Activated T-helper 17 cell treated with anti-CD3 and anti-CD28 coated beads, Interleukin-2, amount 50 U/mL, for 72 hours (primary cell): ENCODE measurements around the gene PSMD10. TPM values are rescaled to one million over a fixed set of nuclear protein-coding genes. Genes with fewer than 3 reads are reported as not detected.
A peak's percentile ranks its signal among the peaks of the same experiment; 100 is the strongest.

Experiments
- ATAC-seq: fragments of 150-1000 bp; cut with Tn5 transposase; replicated peaks from 2 replicates; pipeline ENCODE4 v1.10.0; 2021; ENCODE audit warnings: mild to moderate bottlenecking, moderate library complexity
- H3K27ac Mint-ChIP-seq: one replicate; pipeline ENCODE4 v1.8.0; 2022; ENCODE audit warnings: mixed read lengths
- H3K27me3 Mint-ChIP-seq: one replicate; pipeline ENCODE4 v1.8.0; 2022; ENCODE audit warnings: mixed read lengths
- H3K36me3 Mint-ChIP-seq: one replicate; pipeline ENCODE4 v1.8.0; 2022; ENCODE audit warnings: low read depth, mild to moderate bottlenecking, mixed read lengths
- H3K4me1 Mint-ChIP-seq: one replicate; pipeline ENCODE4 v1.8.0; 2022; ENCODE audit warnings: mixed read lengths
- H3K4me3 Mint-ChIP-seq: one replicate; pipeline ENCODE4 v1.8.0; 2022; ENCODE audit warnings: mild to moderate bottlenecking, mixed read lengths
- H3K9me3 Mint-ChIP-seq: one replicate; pipeline ENCODE4 v1.8.0; 2022; ENCODE audit warnings: mixed read lengths
- total RNA-seq, 2 donors: library from RNA; stranded (reverse); gene quantifications; one replicate each; pipeline ENCODE4 v1.2.3, GENCODE V29; 2022

Gene PSMD10
- total RNA-seq, 2 donors from 2014 or later = 39.3 to 43.4 TPM

DNA sequence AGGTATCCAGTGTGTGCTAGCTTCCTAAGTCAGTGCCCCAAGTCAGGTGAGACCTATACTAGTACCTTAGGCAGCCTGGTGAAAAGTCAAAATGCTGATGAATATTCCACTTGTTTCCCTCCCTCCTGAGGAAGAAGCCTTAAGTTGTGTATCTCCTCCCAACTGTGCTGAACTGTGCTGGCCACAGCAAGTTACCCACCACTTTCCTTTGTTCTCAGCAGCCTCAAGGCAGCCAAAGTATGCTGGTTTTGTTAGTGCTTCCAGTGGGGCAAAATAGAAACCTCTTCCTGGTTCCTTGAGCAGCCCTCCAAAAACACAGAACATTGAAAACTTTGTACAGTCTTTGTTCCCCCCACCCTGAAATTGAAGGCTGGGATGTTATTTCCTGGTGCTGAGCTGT, 14.1 kb upstream of the PSMD10 start:
- H3K27ac Mint-ChIP-seq = no peak overlapping the region
- H3K36me3 Mint-ChIP-seq = no peaks in the 10 kb centered on the region
- H3K4me1 Mint-ChIP-seq = no peaks in the 10 kb centered on the region
- H3K27me3 Mint-ChIP-seq = no peaks in the 10 kb centered on the region
- H3K4me3 Mint-ChIP-seq = no peak overlapping the region
- H3K9me3 Mint-ChIP-seq = no peaks in the 10 kb centered on the region
- ATAC-seq = no peak

DNA sequence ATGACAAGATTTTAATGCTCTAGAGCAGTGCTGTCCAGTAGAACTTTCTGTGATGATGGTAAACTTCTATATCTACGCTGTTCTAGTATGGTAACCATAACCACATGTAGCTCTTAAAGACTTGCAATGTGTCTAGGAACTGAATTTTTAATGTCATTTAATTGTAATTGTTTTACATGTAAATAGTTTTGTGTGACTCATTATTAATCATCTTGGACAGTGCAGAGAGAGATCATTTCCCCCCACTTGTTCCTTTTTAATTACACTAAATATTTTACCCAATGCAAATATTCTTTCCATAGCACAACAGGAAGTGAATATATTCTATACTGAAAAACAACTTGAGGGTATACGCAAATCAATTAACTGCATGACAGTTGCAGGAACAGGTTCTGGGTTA, 6.0 kb upstream of the PSMD10 start:
- no peak for ATAC-seq
- Mint-ChIP-seq H3K36me3 (no peaks in the 10 kb centered on the region), H3K9me3 (no peaks in the 10 kb centered on the region), H3K4me1 (no peaks in the 10 kb centered on the region), H3K27me3 (no peaks in the 10 kb centered on the region), H3K4me3 (no peak overlapping the region), H3K27ac (no peak overlapping the region)

DNA sequence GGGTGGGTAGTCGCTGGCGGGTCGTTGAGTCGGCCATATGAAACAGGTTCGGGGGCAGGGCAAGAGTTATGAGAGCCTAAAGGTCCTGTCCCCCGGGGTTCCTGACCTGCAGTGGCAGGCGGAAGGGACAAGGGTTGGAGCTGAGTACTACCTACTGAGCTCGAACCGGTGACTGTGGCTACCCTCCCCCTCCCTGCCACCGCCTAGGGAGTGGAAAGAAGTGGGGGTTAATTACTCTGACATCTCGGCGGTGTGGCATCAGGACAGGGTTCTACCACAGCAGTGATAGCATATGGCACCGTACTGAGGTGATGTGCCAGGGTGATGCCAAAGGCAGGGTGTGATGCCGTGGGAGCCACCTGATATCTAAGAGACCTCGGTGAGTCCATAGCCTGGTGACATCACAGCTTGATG, 543 bp upstream of the PSMD10 start:
- no peak overlapping the region for H3K4me3 Mint-ChIP-seq
- H3K9me3 Mint-ChIP-seq = no peaks in the 10 kb centered on the region
- peaks cover 17% of the 10 kb centered on the region for H3K36me3 Mint-ChIP-seq
- no peaks in the 10 kb centered on the region for H3K4me1 Mint-ChIP-seq
- peak; percentile 33 for ATAC-seq
- no peak overlapping the region for H3K27ac Mint-ChIP-seq
- H3K27me3 Mint-ChIP-seq = no peaks in the 10 kb centered on the region

DNA sequence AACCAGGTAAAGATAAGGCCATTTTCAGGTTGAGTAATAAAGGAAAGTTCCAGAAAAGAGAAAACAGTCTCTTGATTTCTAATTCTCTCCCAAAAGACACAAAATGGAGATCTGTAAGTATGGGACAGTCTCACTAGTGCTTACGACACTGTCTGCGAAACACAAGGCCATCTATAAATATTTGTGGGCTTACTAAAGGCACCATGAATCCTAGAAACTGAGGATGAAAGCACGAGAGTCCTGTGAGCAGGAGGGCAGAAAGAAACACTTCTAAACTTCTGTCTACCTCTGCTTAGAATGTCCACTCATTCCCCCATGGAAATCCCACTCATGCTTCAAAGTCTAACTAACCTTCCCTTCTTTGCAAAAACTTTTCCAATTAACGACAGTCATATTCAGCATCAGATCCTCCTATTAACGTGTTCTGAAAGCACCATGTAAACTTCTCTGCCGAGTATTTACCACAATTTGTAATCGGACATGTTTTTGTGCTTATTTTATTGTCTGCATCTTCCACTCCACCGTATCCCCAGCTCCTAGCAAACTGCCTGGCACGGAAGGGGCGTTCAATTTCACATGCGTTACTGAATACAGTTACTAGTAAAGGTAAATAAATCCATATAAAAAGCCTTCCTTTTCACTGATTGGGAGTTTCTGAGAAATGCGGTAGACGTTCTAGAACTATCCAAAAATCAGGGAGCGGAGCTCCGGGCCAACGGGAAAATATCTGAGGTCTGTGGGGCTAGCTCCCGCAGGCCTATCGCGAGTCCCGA, 665 bp downstream of the PSMD10 start:
- Mint-ChIP-seq H3K27me3 (no peaks in the 10 kb centered on the region), H3K36me3 (peaks cover 29% of the 10 kb centered on the region), H3K4me1 (no peaks in the 10 kb centered on the region), H3K4me3 (no peak overlapping the region), H3K27ac (no peak overlapping the region), H3K9me3 (no peaks in the 10 kb centered on the region)
- ATAC-seq = no peak

DNA sequence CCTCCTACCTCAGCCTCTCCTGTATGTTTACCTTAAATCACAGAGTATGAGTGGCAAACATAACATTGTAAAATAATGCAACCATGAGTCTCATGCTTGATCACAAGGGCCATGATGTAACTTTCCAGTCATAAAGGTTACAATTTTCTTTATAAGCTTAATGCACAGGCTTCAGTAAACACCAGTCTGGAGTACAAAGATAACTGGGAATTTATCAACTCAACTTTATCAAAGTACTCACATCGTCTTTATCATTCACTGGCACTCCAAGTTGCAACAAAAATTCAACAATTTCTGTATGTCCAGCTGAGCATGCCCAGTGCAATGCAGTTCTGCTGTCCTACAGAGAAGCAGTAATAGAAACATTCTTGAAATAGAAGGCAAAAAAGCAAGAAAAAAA, 2.8 kb downstream of the PSMD10 start:
- H3K4me3 Mint-ChIP-seq = peak overlapping the region; percentile 37

DNA sequence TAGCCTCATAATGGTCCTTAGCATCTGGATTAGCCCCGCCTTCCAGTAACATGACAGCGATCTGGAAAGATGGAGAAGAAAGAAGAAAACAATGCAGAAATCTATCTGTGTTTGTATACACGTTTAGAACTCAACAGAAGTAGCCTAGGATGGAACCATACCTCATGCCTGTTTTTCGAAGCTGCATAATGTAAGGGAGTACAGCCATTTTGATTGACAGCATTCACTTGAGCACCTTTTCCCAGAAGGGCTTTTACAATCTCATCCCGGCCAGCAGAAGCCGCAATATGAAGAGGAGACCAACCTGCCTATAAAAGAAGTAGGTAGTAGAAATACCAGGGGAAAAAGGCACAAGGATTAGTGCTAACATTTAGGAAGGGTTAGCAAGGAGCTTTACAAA, 3.5 kb downstream of the PSMD10 start:
- peaks cover 48% of the 10 kb centered on the region for H3K36me3 Mint-ChIP-seq
- no peak for ATAC-seq
- no peaks in the 10 kb centered on the region for H3K27me3 Mint-ChIP-seq
- no peak overlapping the region for H3K4me3 Mint-ChIP-seq
- no peaks in the 10 kb centered on the region for H3K4me1 Mint-ChIP-seq
- no peaks in the 10 kb centered on the region for H3K9me3 Mint-ChIP-seq
- H3K27ac Mint-ChIP-seq = no peak overlapping the region

More for the DNA sequence above, 2.8 kb downstream of the PSMD10 start:
- H3K27ac Mint-ChIP-seq = peak overlapping the region; percentile 36
- H3K36me3 Mint-ChIP-seq = peaks cover 46% of the 10 kb centered on the region
- H3K4me1 Mint-ChIP-seq = no peaks in the 10 kb centered on the region
- H3K9me3 Mint-ChIP-seq = no peaks in the 10 kb centered on the region
- no peak for ATAC-seq
- H3K27me3 Mint-ChIP-seq = no peaks in the 10 kb centered on the region

DNA sequence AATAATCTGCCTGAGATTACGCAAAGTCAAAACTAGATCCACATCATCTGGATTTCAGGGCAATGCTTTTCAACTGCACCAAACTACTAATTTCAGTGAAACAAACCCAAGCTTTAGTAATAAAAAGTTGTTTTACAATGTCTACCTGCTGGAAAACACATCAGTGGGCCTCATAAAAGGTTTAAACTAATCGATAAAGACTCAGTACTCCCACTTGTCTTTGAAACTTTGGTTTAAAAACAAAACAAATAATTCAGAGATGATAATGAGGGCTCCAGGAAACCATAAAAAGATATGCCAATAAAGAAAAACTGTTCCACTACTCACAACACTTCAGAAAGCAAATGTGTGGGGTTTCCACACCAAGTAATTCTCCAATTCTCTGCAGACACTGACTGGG, 10.2 kb downstream of the PSMD10 start:
- Mint-ChIP-seq H3K4me3 (no peak overlapping the region), H3K9me3 (no peaks in the 10 kb centered on the region), H3K36me3 (peaks cover 44% of the 10 kb centered on the region), H3K4me1 (no peaks in the 10 kb centered on the region), H3K27me3 (no peaks in the 10 kb centered on the region), H3K27ac (no peak overlapping the region)
- ATAC-seq = no peak

DNA sequence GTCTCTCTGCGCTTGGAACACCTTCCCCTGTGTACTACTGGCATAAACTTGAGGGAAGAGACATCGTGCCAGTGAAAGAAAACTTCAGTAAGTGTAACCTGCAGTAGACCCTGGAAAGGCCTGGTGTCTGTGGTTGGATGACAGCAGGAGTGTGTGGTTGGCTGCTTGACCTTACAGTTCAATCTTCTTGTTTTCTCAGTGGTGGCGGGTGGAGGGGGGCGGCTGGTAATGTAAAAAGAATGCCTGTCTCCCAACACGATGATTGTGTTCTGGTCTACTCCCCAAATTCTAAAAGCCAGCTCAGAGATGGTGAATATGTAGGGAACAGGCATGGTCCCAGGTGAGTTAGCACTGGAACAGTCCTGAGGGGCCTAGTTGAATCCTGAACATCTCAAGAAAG, 18.6 kb downstream of the PSMD10 start:
- Mint-ChIP-seq H3K27ac (no peak overlapping the region), H3K36me3 (peaks cover 26% of the 10 kb centered on the region), H3K4me1 (no peaks in the 10 kb centered on the region), H3K9me3 (no peaks in the 10 kb centered on the region), H3K4me3 (no peak overlapping the region), H3K27me3 (no peaks in the 10 kb centered on the region)
- no peak for ATAC-seq

DNA sequence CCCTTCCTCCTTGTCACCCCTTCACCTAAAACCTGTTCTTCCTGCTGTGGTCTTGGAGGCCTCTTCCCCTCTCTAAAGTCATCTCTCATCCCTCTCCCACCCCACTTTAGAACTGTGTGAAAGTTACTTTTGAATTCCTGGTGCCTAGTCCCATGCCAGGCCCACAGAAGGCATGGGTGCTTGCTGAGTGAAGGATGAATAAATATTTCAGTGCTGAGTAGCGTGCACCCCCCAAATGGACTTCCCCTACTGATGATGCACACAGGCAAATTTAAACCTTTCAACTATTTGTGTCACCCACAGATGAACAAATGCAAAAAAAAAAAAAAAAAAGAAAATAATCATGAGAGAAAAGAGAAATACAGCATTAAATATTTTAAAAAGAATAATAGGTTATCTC, 19.8 kb downstream of the PSMD10 start:
- Mint-ChIP-seq H3K27ac (no peak overlapping the region), H3K4me1 (no peaks in the 10 kb centered on the region), H3K36me3 (peaks cover 15% of the 10 kb centered on the region), H3K27me3 (no peaks in the 10 kb centered on the region), H3K9me3 (no peaks in the 10 kb centered on the region), H3K4me3 (no peak overlapping the region)
- no peak for ATAC-seq

DNA sequence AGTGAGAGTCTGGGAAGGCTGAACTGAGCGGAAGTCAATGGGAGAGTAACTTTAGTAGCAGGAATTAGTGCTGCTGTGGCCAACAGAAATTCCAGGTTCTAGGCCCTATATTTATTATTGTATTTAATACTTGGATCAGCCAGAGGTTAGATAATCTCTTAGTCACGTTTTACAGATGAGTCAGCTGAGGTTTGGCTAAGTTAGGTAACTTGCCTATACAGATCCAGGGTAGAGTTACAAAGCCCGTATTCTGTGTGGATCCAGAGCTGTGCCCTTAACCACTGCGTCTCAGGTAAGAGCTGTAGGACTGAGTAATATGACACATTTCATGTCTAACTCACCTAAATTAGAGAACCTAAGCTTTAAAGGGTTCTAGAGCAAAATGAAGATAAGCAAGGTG, 20.5 kb downstream of the PSMD10 start:
- ATAC-seq = peak; percentile 50
- no peaks in the 10 kb centered on the region for H3K9me3 Mint-ChIP-seq
- no peak overlapping the region for H3K4me3 Mint-ChIP-seq
- peaks cover 14% of the 10 kb centered on the region for H3K36me3 Mint-ChIP-seq
- no peaks in the 10 kb centered on the region for H3K27me3 Mint-ChIP-seq
- no peaks in the 10 kb centered on the region for H3K4me1 Mint-ChIP-seq
- no peak overlapping the region for H3K27ac Mint-ChIP-seq

DNA sequence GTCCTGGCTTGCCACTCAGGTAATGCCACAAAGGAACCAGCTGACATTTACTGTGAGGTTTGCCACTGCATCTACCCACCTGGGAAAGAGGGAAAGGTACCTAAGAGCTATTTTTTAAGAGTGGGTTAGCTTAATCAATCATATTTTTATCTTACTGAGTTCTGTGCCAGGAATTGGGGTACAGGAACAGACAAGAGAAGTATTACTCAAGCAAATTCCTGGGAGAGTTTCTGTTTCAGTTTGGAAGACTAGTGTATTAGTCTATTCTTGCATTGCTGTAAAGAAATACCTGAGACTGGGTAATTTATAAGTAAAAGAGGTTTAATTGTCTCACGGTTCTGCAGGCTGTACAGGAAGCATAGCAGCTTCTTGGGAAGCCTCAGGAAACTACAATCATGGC, 23.2 kb downstream of the PSMD10 start:
- Mint-ChIP-seq H3K27me3 (no peaks in the 10 kb centered on the region), H3K9me3 (no peaks in the 10 kb centered on the region), H3K4me3 (no peak overlapping the region), H3K36me3 (peaks cover 8% of the 10 kb centered on the region), H3K27ac (no peak overlapping the region), H3K4me1 (no peaks in the 10 kb centered on the region)
- no peak for ATAC-seq

DNA sequence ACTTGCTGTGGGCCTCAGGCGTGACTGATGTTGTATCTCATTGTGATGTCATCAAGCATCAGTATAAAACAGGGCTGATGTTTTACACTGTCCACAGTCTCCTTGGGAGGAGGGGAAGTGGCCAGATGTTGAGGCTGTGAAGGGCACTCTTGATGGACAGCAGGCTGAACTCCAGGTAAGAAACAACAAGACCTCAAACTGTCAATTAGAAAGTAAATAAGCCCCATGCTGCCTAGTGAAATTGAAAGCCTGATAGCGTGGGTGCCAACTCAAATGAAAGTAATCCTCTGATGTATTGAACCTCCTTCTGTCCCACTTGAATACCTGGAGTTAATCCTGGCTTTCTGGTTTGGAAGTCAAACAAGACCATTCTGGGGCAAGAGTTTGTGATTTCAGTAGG, 26.7 kb downstream of the PSMD10 start:
- Mint-ChIP-seq H3K27ac (no peak overlapping the region), H3K4me1 (no peaks in the 10 kb centered on the region), H3K27me3 (no peaks in the 10 kb centered on the region), H3K9me3 (no peaks in the 10 kb centered on the region), H3K4me3 (no peak overlapping the region), H3K36me3 (peaks cover 11% of the 10 kb centered on the region)
- peak; percentile 28 for ATAC-seq

DNA sequence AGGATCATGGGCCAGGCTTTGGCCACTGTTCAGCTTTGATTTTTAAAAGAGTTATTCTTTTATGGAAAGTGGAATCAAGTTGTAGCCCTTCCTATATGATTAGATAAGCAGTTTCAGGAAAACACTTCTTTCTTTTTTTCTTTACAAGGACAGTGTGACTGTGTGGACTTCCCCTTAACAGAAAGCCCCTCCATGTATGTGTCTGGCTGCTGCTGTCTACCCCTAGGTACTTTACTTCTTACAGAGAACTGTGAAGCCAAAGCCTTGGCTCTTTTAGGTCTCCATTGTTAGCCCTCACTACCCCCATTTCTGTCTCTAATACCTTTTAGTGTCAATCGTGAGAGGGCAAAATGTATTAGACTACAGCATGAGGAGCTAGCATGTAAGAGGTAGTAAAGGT, 27.3 kb downstream of the PSMD10 start:
- H3K4me1 Mint-ChIP-seq = no peaks in the 10 kb centered on the region
- H3K27ac Mint-ChIP-seq = no peak overlapping the region
- H3K4me3 Mint-ChIP-seq = no peak overlapping the region
- no peak for ATAC-seq
- H3K27me3 Mint-ChIP-seq = no peaks in the 10 kb centered on the region
- H3K9me3 Mint-ChIP-seq = no peaks in the 10 kb centered on the region
- H3K36me3 Mint-ChIP-seq = peaks cover 17% of the 10 kb centered on the region

DNA sequence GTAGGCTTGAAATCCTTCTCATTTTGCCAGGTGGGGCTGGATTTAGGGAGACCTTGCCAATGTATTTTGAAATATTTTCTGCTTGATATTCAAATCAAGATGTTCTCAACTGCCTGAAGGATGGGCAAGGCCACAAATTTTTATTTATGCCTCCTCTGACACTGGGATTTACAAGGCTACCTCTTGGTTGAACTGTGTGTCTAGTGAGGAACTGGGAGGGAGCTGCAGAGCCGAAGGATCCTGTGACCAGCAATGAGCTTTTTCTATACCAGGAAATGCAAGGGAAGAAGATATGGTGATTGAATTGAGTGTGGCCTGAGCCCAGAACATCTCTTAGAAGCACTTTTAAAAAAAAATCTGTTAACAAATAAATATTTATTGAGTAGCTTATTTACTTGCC, 31.5 kb downstream of the PSMD10 start:
- ATAC-seq = no peak
- Mint-ChIP-seq H3K36me3 (peaks cover 30% of the 10 kb centered on the region), H3K4me1 (no peaks in the 10 kb centered on the region), H3K27me3 (no peaks in the 10 kb centered on the region), H3K27ac (no peak overlapping the region), H3K4me3 (no peak overlapping the region), H3K9me3 (no peaks in the 10 kb centered on the region)

DNA sequence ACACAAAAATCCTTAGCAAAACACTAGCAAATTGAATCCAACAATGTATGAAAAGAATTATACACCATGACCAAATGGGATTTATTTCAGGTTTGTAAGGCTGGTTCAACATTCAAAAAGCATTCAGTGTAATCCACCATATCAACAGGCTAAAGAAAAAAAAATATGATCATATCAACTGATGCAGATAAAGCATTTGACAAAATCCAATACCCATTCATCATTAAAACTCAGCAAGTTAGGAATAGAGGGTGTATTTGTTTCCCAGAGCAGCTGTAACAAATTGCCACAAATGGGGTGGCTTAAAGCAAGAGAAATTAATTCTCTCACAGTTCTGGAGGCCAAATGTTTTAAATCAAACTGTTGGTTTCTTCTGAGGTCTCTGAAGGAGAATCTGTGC, 35.8 kb downstream of the PSMD10 start:
- no peak overlapping the region for H3K4me3 Mint-ChIP-seq
- peaks cover 22% of the 10 kb centered on the region for H3K36me3 Mint-ChIP-seq
- peaks cover 8% of the 10 kb centered on the region for H3K4me1 Mint-ChIP-seq
- no peaks in the 10 kb centered on the region for H3K27me3 Mint-ChIP-seq
- no peaks in the 10 kb centered on the region for H3K9me3 Mint-ChIP-seq
- no peak for ATAC-seq
- no peak overlapping the region for H3K27ac Mint-ChIP-seq

DNA sequence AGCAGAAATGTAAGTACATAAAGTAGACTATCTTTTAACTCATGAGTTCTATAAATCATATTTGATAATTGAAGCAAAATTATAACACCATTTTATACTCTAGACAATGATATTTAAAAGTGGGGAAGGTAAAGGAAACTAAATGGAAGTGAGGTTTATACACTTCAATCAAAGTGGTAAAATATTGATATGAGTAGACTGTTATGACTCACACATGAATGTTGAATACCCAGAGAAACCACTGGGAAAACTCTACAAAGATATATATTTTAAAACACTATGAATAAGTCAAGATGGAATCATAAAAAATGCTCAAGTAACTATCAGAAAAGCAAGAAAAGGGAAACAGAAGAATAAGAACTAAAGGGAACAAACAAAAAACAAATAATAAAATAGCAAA, 38.1 kb downstream of the PSMD10 start:
- H3K27me3 Mint-ChIP-seq = no peaks in the 10 kb centered on the region

More for the DNA sequence above, 38.1 kb downstream of the PSMD10 start:
- H3K4me1 Mint-ChIP-seq = peaks cover 8% of the 10 kb centered on the region
- peak overlapping the region; percentile 33 for H3K4me3 Mint-ChIP-seq
- H3K27ac Mint-ChIP-seq = no peak overlapping the region
- no peaks in the 10 kb centered on the region for H3K9me3 Mint-ChIP-seq
- ATAC-seq = peak; percentile 83
- H3K36me3 Mint-ChIP-seq = peaks cover 5% of the 10 kb centered on the region
